ENCODE data around the gene BTF3. TPM values are rescaled to one million over a fixed set of nuclear protein-coding genes. Genes with fewer than 3 reads are reported as not detected.

The BTF3 gene
- total and polyA plus RNA-seq, 2 of the 8 experiments (the other 6 are each of a cell fraction or from before 2014, with no cell fraction given) = 396 to 754 TPM

- TF ChIP-seq, protein P1, sequence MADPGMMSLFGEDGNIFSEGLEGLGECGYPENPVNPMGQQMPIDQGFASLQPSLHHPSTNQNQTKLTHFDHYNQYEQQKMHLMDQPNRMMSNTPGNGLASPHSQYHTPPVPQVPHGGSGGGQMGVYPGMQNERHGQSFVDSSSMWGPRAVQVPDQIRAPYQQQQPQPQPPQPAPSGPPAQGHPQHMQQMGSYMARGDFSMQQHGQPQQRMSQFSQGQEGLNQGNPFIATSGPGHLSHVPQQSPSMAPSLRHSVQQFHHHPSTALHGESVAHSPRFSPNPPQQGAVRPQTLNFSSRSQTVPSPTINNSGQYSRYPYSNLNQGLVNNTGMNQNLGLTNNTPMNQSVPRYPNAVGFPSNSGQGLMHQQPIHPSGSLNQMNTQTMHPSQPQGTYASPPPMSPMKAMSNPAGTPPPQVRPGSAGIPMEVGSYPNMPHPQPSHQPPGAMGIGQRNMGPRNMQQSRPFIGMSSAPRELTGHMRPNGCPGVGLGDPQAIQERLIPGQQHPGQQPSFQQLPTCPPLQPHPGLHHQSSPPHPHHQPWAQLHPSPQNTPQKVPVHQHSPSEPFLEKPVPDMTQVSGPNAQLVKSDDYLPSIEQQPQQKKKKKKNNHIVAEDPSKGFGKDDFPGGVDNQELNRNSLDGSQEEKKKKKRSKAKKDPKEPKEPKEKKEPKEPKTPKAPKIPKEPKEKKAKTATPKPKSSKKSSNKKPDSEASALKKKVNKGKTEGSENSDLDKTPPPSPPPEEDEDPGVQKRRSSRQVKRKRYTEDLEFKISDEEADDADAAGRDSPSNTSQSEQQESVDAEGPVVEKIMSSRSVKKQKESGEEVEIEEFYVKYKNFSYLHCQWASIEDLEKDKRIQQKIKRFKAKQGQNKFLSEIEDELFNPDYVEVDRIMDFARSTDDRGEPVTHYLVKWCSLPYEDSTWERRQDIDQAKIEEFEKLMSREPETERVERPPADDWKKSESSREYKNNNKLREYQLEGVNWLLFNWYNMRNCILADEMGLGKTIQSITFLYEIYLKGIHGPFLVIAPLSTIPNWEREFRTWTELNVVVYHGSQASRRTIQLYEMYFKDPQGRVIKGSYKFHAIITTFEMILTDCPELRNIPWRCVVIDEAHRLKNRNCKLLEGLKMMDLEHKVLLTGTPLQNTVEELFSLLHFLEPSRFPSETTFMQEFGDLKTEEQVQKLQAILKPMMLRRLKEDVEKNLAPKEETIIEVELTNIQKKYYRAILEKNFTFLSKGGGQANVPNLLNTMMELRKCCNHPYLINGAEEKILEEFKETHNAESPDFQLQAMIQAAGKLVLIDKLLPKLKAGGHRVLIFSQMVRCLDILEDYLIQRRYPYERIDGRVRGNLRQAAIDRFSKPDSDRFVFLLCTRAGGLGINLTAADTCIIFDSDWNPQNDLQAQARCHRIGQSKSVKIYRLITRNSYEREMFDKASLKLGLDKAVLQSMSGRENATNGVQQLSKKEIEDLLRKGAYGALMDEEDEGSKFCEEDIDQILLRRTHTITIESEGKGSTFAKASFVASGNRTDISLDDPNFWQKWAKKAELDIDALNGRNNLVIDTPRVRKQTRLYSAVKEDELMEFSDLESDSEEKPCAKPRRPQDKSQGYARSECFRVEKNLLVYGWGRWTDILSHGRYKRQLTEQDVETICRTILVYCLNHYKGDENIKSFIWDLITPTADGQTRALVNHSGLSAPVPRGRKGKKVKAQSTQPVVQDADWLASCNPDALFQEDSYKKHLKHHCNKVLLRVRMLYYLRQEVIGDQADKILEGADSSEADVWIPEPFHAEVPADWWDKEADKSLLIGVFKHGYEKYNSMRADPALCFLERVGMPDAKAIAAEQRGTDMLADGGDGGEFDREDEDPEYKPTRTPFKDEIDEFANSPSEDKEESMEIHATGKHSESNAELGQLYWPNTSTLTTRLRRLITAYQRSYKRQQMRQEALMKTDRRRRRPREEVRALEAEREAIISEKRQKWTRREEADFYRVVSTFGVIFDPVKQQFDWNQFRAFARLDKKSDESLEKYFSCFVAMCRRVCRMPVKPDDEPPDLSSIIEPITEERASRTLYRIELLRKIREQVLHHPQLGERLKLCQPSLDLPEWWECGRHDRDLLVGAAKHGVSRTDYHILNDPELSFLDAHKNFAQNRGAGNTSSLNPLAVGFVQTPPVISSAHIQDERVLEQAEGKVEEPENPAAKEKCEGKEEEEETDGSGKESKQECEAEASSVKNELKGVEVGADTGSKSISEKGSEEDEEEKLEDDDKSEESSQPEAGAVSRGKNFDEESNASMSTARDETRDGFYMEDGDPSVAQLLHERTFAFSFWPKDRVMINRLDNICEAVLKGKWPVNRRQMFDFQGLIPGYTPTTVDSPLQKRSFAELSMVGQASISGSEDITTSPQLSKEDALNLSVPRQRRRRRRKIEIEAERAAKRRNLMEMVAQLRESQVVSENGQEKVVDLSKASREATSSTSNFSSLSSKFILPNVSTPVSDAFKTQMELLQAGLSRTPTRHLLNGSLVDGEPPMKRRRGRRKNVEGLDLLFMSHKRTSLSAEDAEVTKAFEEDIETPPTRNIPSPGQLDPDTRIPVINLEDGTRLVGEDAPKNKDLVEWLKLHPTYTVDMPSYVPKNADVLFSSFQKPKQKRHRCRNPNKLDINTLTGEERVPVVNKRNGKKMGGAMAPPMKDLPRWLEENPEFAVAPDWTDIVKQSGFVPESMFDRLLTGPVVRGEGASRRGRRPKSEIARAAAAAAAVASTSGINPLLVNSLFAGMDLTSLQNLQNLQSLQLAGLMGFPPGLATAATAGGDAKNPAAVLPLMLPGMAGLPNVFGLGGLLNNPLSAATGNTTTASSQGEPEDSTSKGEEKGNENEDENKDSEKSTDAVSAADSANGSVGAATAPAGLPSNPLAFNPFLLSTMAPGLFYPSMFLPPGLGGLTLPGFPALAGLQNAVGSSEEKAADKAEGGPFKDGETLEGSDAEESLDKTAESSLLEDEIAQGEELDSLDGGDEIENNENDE (IDR thresholded peaks at IDR 0.05; ENCODE audit: insufficient replicate concordance, low read length) = no peak
- TF ChIP-seq POLR2A (IDR thresholded peaks at IDR 0.05; ENCODE audit: control extremely low read depth in 1 of 2, low read depth in 2 of 2, low read length in 2 of 2) = no peak
Observed at GRCh38 chr5:73525606-73526203, 27.5 kb downstream of the BTF3 start (continued).
